ENCODE measurements around the gene SMIM21.

Gene SMIM21

GRCh38 chr18:75421656-75422055 lies 5.8 kb downstream of the SMIM21 start:
- no peak overlapping the region for H3K4me3 ChIP-seq (ENCODE audit: low read depth, low read length)
- no peaks in the 10 kb centered on the region for H3K36me3 ChIP-seq (ENCODE audit: control insufficient read depth in 2 of 2, insufficient read depth in 1 of 2, low read length in 2 of 2)
- TF ChIP-seq ZNF350 (tag by site-specific recombination; IDR thresholded peaks at IDR 0.05) = no peak
- TF ChIP-seq KLF10 (tag by site-specific recombination; IDR thresholded peaks at IDR 0.05) = no peak
- TF ChIP-seq ZNF707 (tag by site-specific recombination; IDR thresholded peaks at IDR 0.05) = no peak
- TF ChIP-seq ZNF114 (tag by site-specific recombination; IDR thresholded peaks at IDR 0.05) = no peak
- TF ChIP-seq ZNF704 (tag by site-specific recombination; IDR thresholded peaks at IDR 0.05) = no peak
- TF ChIP-seq ZSCAN23 (tag by site-specific recombination; IDR thresholded peaks at IDR 0.05) = no peak
- TF ChIP-seq ZNF449 (tag by site-specific recombination; IDR thresholded peaks at IDR 0.05) = no peak
- TF ChIP-seq ZNF202 (tag by site-specific recombination; IDR thresholded peaks at IDR 0.05; ENCODE audit: borderline replicate concordance) = no peak
- TF ChIP-seq ZNF354C (tag by site-specific recombination; IDR thresholded peaks at IDR 0.05; ENCODE audit: borderline replicate concordance, low read depth) = no peak
- no peak for TF ChIP-seq ZNF626 (tag by site-specific recombination; IDR thresholded peaks at IDR 0.05)
- TF ChIP-seq SCRT1 (tag by site-specific recombination; IDR thresholded peaks at IDR 0.05; ENCODE audit: borderline replicate concordance) = no peak
- no peak for TF ChIP-seq ZNF670 (tag by site-specific recombination; IDR thresholded peaks at IDR 0.05; ENCODE audit: low read depth)
- TF ChIP-seq EGR2 (tag by site-specific recombination; IDR thresholded peaks at IDR 0.05; ENCODE audit: low read depth) = no peak
- no peak for TF ChIP-seq ZNF558 (tag by site-specific recombination; IDR thresholded peaks at IDR 0.05)
- ChIA-PET POLR2A (no interaction called here), CTCF (no interaction called here)
- H3K27ac ChIP-seq (ENCODE audit: extremely low read depth, low read depth, low read length) = no peak overlapping the region
- no peaks in the 10 kb centered on the region for H3K9me3 ChIP-seq (ENCODE audit: control insufficient read depth, insufficient read depth, low read depth, low read length)
- H3K4me1 ChIP-seq (ENCODE audit: control insufficient read depth, insufficient read depth, low read length) = 0 out of 2 replicates have a peak, but pooled peaks cover 4% of the 10 kb centered on the region

GRCh38 chr18:75418293-75419005 lies 9.1 kb downstream of the SMIM21 start:
- no peak overlapping the region for H3K4me3 ChIP-seq (ENCODE audit: low read depth, low read length)
- CTCF ChIA-PET = no interaction called here
- no peak overlapping the region for H3K27ac ChIP-seq (ENCODE audit: extremely low read depth, low read depth, low read length)
- no peaks in the 10 kb centered on the region for H3K36me3 ChIP-seq (ENCODE audit: control insufficient read depth in 2 of 2, insufficient read depth in 1 of 2, low read length in 2 of 2)
- TF ChIP-seq ZNF48 (tag by site-specific recombination; IDR thresholded peaks at IDR 0.05) = no peak
- TF ChIP-seq FEZF1 (tag by site-specific recombination; IDR thresholded peaks at IDR 0.05) = no peak
- no peak for TF ChIP-seq ZNF426 (tag by site-specific recombination; IDR thresholded peaks at IDR 0.05)
- TF ChIP-seq ZNF433 (tag by site-specific recombination; IDR thresholded peaks at IDR 0.05; ENCODE audit: low read depth) = no peak
- no peak for TF ChIP-seq KLF7 (tag by site-specific recombination; IDR thresholded peaks at IDR 0.05; ENCODE audit: borderline replicate concordance)
- no peaks in the 10 kb centered on the region for H3K9me3 ChIP-seq (ENCODE audit: control insufficient read depth, insufficient read depth, low read depth, low read length)
- POLR2A ChIA-PET = no interaction called here
- H3K4me1 ChIP-seq (ENCODE audit: control insufficient read depth, insufficient read depth, low read length) = 0 out of 2 replicates have a peak, but pooled peaks cover 4% of the 10 kb centered on the region

GRCh38 chr18:75410611-75411010 lies 16.9 kb downstream of the SMIM21 start:
- ChIA-PET POLR2A (no interaction called here), CTCF (interaction anchor here (0.6 kb wide), 1 partner anchor 90 kb away, joined by 3 read pairs; no protein-coding TSS in a partner anchor)
- H3K4me1 ChIP-seq (ENCODE audit: control insufficient read depth, insufficient read depth, low read length) = no peaks in the 10 kb centered on the region
- no peaks in the 10 kb centered on the region for H3K36me3 ChIP-seq (ENCODE audit: control insufficient read depth in 2 of 2, insufficient read depth in 1 of 2, low read length in 2 of 2)
- no peak overlapping the region for H3K27ac ChIP-seq (ENCODE audit: extremely low read depth, low read depth, low read length)
- TF ChIP-seq ZNF48 (tag by site-specific recombination; IDR thresholded peaks at IDR 0.05) (no peak), ZNF580 (tag by site-specific recombination; IDR thresholded peaks at IDR 0.05) (no peak), ZSCAN23 (tag by site-specific recombination; IDR thresholded peaks at IDR 0.05) (no peak), PRDM10 (tag by site-specific recombination; IDR thresholded peaks at IDR 0.05) (no peak), SCRT2 (tag by site-specific recombination; IDR thresholded peaks at IDR 0.05) (no peak), ZNF18 (tag by site-specific recombination; IDR thresholded peaks at IDR 0.05) (no peak)
- no peaks in the 10 kb centered on the region for H3K9me3 ChIP-seq (ENCODE audit: control insufficient read depth, insufficient read depth, low read depth, low read length)
- H3K4me3 ChIP-seq (ENCODE audit: low read depth, low read length) = no peak overlapping the region
